Adipocyte (in vitro differentiated cells): ENCODE data around the gene PTP4A1.

Experiments
- DNase-seq: peaks from one replicate; pipeline ENCODE4 v3.0.0-alpha.2; 2015; ENCODE audit warnings: low read depth
- H3K27me3 ChIP-seq: replicated peaks from 2 replicates; pipeline ENCODE4 v1.7.0; 2013; ENCODE audit warnings: mild to moderate bottlenecking, low read length, moderate library complexity; ENCODE audit not compliant: control insufficient read depth, insufficient read depth
- H3K36me3 ChIP-seq: 2 replicates; pipeline ENCODE4 v1.7.0; 2013; ENCODE audit warnings: low read length, mild to moderate bottlenecking, moderate library complexity; ENCODE audit not compliant: control insufficient read depth, insufficient read depth, severe bottlenecking
- H3K4me1 ChIP-seq: 2 replicates; pipeline ENCODE4 v1.7.0; 2013; ENCODE audit warnings: mild to moderate bottlenecking, low read length, moderate library complexity; ENCODE audit not compliant: control insufficient read depth, insufficient read depth
- H3K4me3 ChIP-seq: 2 replicates; pipeline ENCODE4 v1.7.0; 2013; ENCODE audit warnings: mild to moderate bottlenecking, low read length, moderate library complexity
- H3K9ac ChIP-seq: 2 replicates; pipeline ENCODE4 v1.7.0; 2013; ENCODE audit warnings: mild to moderate bottlenecking, low read length, moderate library complexity
- H3K9me3 ChIP-seq: 2 replicates; pipeline ENCODE4 v1.7.0; 2013; ENCODE audit warnings: mild to moderate bottlenecking, low read length, moderate library complexity; ENCODE audit not compliant: control insufficient read depth

PTP4A1 gene

DNA sequence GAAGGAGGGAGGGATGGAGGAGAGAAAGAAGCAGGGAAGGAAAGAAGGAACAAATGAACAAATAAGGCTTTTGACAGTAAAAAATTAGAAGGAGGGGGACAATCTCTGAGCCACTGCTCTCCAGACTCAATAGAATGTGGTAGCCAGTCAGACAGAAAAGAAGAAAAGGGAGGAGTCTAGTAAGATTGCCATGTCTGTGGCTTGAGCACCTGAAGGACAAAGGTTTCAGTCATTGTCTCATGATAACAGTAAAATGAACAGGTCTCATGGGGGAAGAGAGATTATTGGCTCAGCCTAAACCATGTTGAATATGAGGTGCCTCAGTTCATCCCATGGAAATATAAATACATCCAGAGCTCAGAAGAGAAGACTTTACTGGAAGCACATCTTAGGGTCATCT lies 14.0 kb upstream of the PTP4A1 start:
- DNase-seq: no peak
- H3K4me1 ChIP-seq: peaks cover 10% of the 10 kb centered on the region
- H3K36me3 ChIP-seq: no peaks in the 10 kb centered on the region
- H3K4me3 ChIP-seq: no peak overlapping the region
- no peaks in the 10 kb centered on the region for H3K9me3 ChIP-seq
- no peak overlapping the region for H3K9ac ChIP-seq
- no peaks in the 10 kb centered on the region for H3K27me3 ChIP-seq

DNA sequence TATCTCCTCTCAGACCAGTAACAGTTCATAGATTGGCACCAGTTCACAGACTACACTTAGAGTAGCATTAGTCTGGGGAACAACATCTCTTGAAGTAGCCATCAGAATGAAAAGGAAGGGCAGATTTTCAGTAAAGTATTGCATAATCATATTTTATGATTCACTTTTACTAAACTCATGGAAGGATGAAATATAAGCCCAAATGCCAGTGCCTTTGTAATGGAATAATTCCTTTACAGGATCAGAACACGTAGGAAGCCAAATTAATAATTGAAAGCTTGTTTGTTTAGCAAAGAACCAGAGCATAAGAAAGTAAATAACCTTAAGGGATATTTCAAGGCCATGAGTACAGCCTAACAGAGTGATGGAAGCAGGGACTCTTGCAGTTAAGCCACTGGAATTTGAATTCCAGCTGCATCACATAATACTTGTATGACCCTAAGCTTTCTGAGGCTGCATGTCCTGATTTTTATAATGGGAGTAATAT lies 11.4 kb upstream of the PTP4A1 start:
- Histone ChIP-seq H3K36me3 (no peaks in the 10 kb centered on the region), H3K9me3 (no peaks in the 10 kb centered on the region), H3K27me3 (no peaks in the 10 kb centered on the region), H3K9ac (no peak overlapping the region), H3K4me3 (no peak overlapping the region), H3K4me1 (peaks cover 10% of the 10 kb centered on the region)
- DNase-seq: peak; percentile 71

DNA sequence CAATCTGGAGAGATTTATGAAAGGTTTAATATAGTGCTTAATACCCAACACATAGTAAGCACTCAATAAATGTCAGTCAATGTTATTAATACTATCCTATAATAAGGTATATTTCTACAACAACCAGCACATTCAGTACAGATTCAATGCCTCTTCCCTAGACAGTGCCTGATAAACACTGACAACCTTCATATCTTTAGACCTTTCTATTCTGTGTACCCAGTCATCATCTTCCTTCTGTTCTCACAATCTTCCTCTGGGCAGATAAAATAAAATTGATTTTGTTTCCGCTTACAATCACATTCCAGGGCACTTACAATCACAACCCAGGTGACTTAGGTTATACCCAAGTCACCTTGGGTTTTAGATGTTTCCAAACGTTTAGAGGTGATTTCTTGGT lies 11.0 kb upstream of the PTP4A1 start:
- H3K4me1 ChIP-seq: peaks cover 10% of the 10 kb centered on the region
- H3K27me3 ChIP-seq: no peaks in the 10 kb centered on the region
- H3K36me3 ChIP-seq: no peaks in the 10 kb centered on the region
- DNase-seq: no peak
- H3K9ac ChIP-seq: no peak overlapping the region
- no peaks in the 10 kb centered on the region for H3K9me3 ChIP-seq
- no peak overlapping the region for H3K4me3 ChIP-seq

DNA sequence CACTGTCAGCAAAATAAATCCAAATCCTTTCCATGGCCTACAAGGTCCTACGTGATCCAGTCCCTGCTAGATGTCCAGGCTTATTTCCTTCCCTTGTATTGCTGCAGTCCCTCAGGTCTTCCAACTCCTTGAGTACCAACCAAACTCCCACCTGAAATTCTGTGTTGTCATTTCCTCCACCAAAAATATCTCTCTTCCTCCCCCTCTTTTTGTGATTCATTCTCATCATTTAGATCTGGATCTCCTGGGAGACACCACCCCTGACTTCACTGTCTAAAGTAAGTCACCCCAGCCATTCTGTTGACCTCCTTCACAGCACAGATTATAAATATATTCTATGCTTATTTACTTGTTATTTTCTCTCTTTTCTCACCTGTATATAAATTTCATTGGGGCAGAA lies 9.0 kb upstream of the PTP4A1 start:
- Histone ChIP-seq H3K9ac (no peak overlapping the region), H3K4me3 (no peak overlapping the region), H3K27me3 (no peaks in the 10 kb centered on the region), H3K9me3 (no peaks in the 10 kb centered on the region), H3K36me3 (no peaks in the 10 kb centered on the region), H3K4me1 (peaks cover 10% of the 10 kb centered on the region)
- no peak for DNase-seq

DNA sequence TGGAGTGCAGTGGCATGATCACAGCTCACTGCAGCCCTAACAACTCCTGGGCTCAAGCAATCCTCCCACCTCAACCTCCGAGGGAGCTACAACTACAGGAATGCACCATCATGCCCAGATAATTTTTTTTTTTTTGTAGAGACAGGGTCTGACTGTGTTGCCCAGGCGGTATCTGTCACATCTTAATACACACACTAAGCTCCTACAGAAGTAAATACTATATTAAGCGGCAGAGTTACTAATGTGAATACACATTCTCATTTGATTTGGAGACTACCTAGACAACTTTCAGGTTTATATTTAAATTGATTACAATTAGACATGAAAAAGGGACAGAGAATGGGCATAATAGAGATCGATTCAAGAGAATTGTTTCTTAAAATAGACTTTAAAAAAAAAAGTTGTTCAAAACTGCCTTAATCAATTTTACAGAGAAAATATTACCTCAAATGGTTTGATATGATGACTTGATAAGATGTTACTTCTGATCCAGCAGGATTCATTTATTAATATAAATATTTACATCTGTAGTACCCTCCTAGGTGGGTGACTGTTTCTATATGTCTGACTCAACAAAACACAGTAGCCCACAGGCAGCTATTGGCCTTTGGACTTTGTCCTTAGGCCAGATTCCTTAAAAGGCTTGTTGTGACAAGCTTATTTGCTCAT lies 7.1 kb upstream of the PTP4A1 start:
- no peak overlapping the region for H3K4me3 ChIP-seq
- H3K9me3 ChIP-seq: no peaks in the 10 kb centered on the region
- no peak overlapping the region for H3K9ac ChIP-seq
- H3K36me3 ChIP-seq: no peaks in the 10 kb centered on the region
- H3K4me1 ChIP-seq: peaks cover 10% of the 10 kb centered on the region
- H3K27me3 ChIP-seq: no peaks in the 10 kb centered on the region
- DNase-seq: no peak

DNA sequence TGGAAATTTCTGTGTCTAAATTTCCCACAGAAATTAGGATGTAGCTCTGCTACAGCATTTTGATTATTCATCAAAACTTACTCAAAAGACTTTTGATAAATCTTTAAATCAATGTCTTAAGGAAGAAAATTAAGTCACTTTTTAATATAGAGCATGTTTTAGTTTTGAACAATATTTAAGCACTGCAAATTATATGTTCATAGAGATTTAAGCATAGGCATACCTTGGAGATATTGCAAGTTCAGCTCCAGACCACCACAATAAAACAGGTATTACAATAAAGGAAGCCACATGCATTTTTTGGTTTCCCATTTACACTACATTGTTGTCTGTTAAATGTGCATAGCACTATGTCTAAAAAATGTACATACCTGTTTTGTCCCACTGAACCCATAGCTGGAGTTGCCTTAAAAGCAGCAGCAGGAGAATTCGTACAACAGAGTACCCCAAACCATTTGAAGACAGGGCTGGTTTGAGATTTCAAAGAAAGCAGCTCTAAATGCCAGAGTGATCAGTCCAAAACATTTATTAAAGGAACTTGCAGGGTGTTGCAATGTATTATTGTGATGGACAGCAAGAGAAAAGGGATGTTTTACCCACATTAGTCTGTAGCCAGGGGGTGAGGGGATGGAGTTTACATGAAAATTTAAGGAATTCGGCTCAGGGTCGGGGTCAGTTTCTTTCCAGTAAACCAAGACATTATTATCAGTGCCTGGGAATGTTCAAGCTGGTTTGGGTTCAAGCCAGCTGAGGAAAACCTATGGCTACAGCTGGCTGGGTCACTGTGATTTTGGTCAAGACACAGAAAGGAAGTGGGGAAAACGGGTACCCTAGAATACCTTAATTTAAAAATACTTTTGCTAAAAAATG lies 6.3 kb upstream of the PTP4A1 start:
- DNase-seq: no peak
- Histone ChIP-seq H3K9me3 (no peaks in the 10 kb centered on the region), H3K9ac (no peak overlapping the region), H3K4me3 (no peak overlapping the region), H3K27me3 (no peaks in the 10 kb centered on the region), H3K4me1 (peaks cover 4% of the 10 kb centered on the region), H3K36me3 (no peaks in the 10 kb centered on the region)

DNA sequence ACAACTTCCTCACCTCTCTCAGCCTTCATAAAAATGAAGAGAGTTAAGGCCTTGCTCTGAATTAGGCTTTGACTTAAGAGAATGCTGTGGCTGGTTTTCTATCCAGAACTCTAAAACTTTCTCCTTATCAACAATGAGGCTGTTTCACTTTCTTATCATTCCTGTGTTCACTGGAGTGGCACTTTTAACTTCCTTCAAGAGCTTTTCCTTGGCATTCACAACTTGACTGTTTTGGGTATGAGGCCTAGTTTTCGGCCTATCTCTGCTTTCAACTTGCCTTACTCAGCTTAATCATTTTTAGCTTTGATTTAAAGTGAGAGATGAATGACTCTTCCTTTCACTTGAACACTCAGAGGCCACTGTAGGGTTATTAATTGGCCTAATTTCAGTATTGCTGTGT lies 4.3 kb upstream of the PTP4A1 start:
- no peak for DNase-seq
- H3K36me3 ChIP-seq: no peaks in the 10 kb centered on the region
- no peak overlapping the region for H3K4me3 ChIP-seq
- H3K9ac ChIP-seq: no peak overlapping the region
- H3K4me1 ChIP-seq: peaks cover 5% of the 10 kb centered on the region
- no peaks in the 10 kb centered on the region for H3K9me3 ChIP-seq
- H3K27me3 ChIP-seq: no peaks in the 10 kb centered on the region

DNA sequence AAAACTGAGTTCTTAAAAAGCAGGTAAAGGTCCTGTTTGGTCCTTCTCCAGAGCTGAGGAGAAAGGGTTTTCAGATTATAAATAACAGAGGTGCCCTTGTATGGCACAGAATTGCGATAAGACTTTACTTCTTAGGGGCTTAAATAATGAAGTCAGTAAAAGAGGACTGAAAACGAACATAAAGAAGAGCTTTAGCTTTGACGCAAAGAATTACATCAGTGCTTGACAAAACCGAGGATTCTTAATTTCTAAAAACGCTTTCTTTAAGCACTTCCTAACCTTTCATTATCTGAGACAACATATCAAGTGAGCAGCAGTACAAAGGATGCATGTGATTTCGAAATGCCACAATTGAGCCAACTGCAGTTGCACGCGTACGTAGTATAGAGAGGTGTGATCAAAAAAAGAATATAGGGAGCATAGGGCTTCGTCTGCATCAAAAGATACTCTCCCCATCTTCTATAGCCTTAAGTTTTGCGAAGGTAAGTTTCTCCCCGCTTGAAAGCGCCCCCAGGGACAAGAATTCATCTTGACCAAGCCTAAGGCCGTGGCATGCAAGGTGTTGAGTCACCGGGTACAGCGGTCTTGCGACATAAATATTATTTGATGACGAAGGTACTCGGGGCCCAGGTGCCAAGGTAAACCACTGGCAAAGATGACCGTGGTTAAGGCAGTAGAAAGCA lies 778 bp upstream of the PTP4A1 start:
- Histone ChIP-seq H3K27me3 (no peaks in the 10 kb centered on the region), H3K4me1 (peaks cover 25% of the 10 kb centered on the region), H3K9me3 (no peaks in the 10 kb centered on the region), H3K4me3 (peak overlapping the region; percentile 88), H3K36me3 (peaks cover 3% of the 10 kb centered on the region), H3K9ac (peak overlapping the region; percentile 76)
- peak; percentile 85 for DNase-seq

DNA sequence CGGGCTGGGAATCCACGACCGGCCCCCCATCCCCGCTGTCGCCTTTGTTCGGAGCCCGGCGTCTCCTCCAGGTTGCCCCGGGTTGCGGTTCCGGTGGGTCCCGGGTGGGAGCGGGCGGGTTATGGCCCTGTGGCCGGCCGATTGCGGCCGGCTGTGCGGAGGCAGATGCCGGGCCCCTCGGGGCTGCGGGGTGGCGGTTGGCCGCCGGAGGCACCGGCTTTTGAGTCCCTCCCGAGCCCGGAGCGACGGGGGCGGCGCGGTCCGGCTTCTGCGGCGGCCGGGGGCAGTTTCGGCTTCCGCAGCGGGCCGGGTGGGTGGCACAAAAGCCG lies 431 bp downstream of the PTP4A1 start:
- no peak for DNase-seq
- Histone ChIP-seq H3K36me3 (peaks cover 15% of the 10 kb centered on the region), H3K4me1 (peaks cover 30% of the 10 kb centered on the region), H3K9me3 (no peaks in the 10 kb centered on the region), H3K9ac (peak overlapping the region; percentile 97), H3K27me3 (no peaks in the 10 kb centered on the region), H3K4me3 (peak overlapping the region; percentile 88)

DNA sequence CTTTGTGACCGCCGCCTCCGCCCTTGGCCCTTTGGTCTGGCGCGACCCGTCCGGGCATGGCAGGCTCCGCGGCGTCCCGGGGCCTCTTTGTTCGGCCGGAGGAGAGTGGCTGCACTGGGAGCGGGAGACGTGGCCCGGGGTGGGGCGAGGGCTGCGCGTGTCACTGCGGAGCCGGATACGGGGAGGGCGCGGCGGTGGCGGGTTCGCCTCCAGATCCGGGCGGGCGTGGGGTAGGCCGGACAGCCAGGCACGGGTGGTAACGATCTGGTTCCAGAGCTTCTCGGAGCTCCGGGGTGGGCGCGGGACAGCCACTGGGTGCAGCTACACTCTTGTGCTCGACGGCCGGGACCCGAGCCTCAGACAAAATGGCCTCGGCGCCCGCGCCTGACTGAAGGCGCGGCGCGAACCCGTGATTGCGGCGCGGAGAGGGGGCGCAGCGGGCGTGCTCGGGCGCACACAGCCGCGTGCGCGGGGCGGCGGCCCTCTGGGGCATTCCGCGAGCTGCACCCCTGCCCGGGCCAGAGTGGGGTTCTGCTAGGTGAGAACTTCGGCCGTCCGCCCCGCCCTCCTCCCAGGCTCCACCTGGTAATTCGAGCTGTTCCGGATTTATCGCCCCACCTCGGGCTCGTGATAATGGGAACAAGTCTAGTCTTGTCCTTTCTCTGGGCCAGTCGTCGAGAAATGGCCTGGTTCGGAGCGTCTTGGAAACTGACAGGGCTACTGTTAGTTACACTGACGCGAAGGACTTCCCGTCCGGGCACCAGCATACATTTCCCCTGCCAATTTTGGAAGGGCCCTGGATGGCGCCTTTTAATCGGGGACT lies 1.0 kb downstream of the PTP4A1 start:
- Histone ChIP-seq H3K9me3 (no peaks in the 10 kb centered on the region), H3K9ac (peak overlapping the region; percentile 97), H3K4me1 (peaks cover 30% of the 10 kb centered on the region), H3K4me3 (peak overlapping the region; percentile 88), H3K27me3 (no peaks in the 10 kb centered on the region), H3K36me3 (peaks cover 21% of the 10 kb centered on the region)
- peak; percentile 82 for DNase-seq
